Testis (tissue), 3 donors: Measurements from ENCODE around the gene PRMT3. TPM values are rescaled to one million over a fixed set of nuclear protein-coding genes. Genes with fewer than 3 reads are reported as not detected.
"Not testable (repeated sequence)": the region's sequence is repeated elsewhere in the genome, so short reads cannot be mapped to it uniquely, and the experiment has no call there.

Source experiments
- DNase-seq: peaks from one replicate; pipeline ENCODE4 v3.0.0-alpha.2; 2019
- H3K27ac ChIP-seq, 2 donors: fragments of 200-600 bp; sonication (generic); one replicate each; pipeline ENCODE4 v1.5.1; 2019
- H3K27me3 ChIP-seq: fragments of 200-600 bp; sonication (generic); one replicate; pipeline ENCODE4 v1.5.1; 2019
- H3K36me3 ChIP-seq: fragments of 200-600 bp; sonication (generic); one replicate; pipeline ENCODE4 v1.5.1; 2017; ENCODE audit warnings: low read depth; ENCODE audit errors: missing control alignments
- H3K4me1 ChIP-seq: fragments of 200-600 bp; sonication (generic); one replicate; pipeline ENCODE4 v1.5.1; 2019
- H3K4me3 ChIP-seq, 2 donors: fragments of 200-600 bp; sonication (generic); one replicate each; pipeline ENCODE4 v1.5.1; 2017 to 2019
- H3K9me3 ChIP-seq: fragments of 200-600 bp; sonication (generic); one replicate; pipeline ENCODE4 v1.5.1; 2017
- CTCF ChIP-seq, 3 experiments: fragments of 450-650 bp in 2 of 3; fragments of 200-600 bp in 1 of 3; sonication (generic) in 1 of 3; IDR thresholded peaks; one replicate each; pipeline ENCODE4 v1.5.1; 2016 to 2019; ENCODE audit warnings: antibody characterized with exemption in 3 of 3, mild to moderate bottlenecking in 2 of 3, moderate library complexity in 1 of 3
- POLR2A ChIP-seq: fragments of 450-650 bp; IDR thresholded peaks from one replicate; pipeline ENCODE4 v1.6.1; 2017; ENCODE audit warnings: antibody characterized with exemption, mild to moderate bottlenecking, moderate library complexity
- WGBS, 2 donors: methylation state at CpG; one replicate each; pipeline ENCODE4 v1.1.5; 2018; 5-methylcytosine and 5-hydroxymethylcytosine counted together
- intact Hi-C: fragments of 100-400 bp; cut with DNase I; formaldehyde crosslinking; loops from one replicate; pipeline ENCODE4 v1.15.1; 2023; ENCODE audit warnings: low total_unique reads
- polyA plus RNA-seq: library from polyadenylated mRNA; stranded (reverse); fragments of 350-450 nt; fragmentation: Illumina TruSeq; extraction: RNeasy Lipid Tissue Mini Kit (QIAGEN cat#74804); gene quantifications from one replicate; pipeline ENCODE4 v1.2.3, GENCODE V29; 2014; ENCODE audit warnings: low read depth, low replicate concordance; ENCODE audit not compliant: insufficient read depth
- total RNA-seq, 2 donors: library from RNA; depleted of rRNA; stranded (reverse); fragments of >200 nt; gene quantifications; one replicate each; pipeline ENCODE4 v1.2.3, GENCODE V29; 2016

PRMT3 gene
- total and polyA plus RNA-seq, 3 donors from 2014 or later, result 9.1 to 28.0 (median 22.4) TPM

- WGBS, 2 donors, result 95 to 97% methylated on average over 6 of the region's 6 CpGs
These were observed 92.0 kb downstream of the PRMT3 start for GRCh38 chr11:20479513-20479912.

GRCh38 chr11:20483931-20484330 is 96.4 kb downstream of the PRMT3 start:
- no peaks in the 10 kb centered on the region for H3K9me3 ChIP-seq
- no peak overlapping the region for H3K27ac ChIP-seq
- no peak for DNase-seq
- H3K4me3 ChIP-seq, result no peak overlapping the region
- 96 to 97% methylated on average over 1 of the region's 1 CpG for WGBS, 2 donors
- H3K36me3 ChIP-seq, result no peaks in the 10 kb centered on the region
- no peak for TF ChIP-seq CTCF (IDR thresholded peaks at IDR 0.05)
- no peak for TF ChIP-seq POLR2A
- no peaks in the 10 kb centered on the region for H3K27me3 ChIP-seq
- H3K4me1 ChIP-seq, result no peaks in the 10 kb centered on the region
- intact Hi-C loops, result no loop called here

More at GRCh38 chr11:20479513-20479912, 92.0 kb downstream of the PRMT3 start:
- Histone ChIP-seq H3K4me3 (no peak overlapping the region), H3K27ac (no peak overlapping the region), H3K9me3 (no peaks in the 10 kb centered on the region), H3K4me1 (no peaks in the 10 kb centered on the region), H3K36me3 (no peaks in the 10 kb centered on the region), H3K27me3 (no peaks in the 10 kb centered on the region)
- DNase-seq, result no peak
- intact Hi-C loops, result no loop called here
- TF ChIP-seq POLR2A, result no peak
- TF ChIP-seq CTCF (IDR thresholded peaks at IDR 0.05), result no peak

- H3K9me3 ChIP-seq, H3K4me1 ChIP-seq, H3K36me3 ChIP-seq, DNase-seq, H3K27me3 ChIP-seq, H3K27ac ChIP-seq, H3K4me3 ChIP-seq, intact Hi-C loops: not testable (repeated sequence)
- 89 to 91% methylated on average over 1 of the region's 1 CpG for WGBS, 2 donors
These were observed 96.9 kb downstream of the PRMT3 start for GRCh38 chr11:20484416-20484815.

- Histone ChIP-seq H3K27me3 (no peaks in the 10 kb centered on the region), H3K4me1 (no peaks in the 10 kb centered on the region), H3K4me3 (no peak overlapping the region), H3K27ac (no peak overlapping the region), H3K36me3 (no peaks in the 10 kb centered on the region), H3K9me3 (no peaks in the 10 kb centered on the region)
- intact Hi-C loops, result no loop called here
- DNase-seq, result no peak
- WGBS, 2 donors, result 16 to 38% methylated on average over 1 of the region's 1 CpG
- TF ChIP-seq POLR2A (no peak), CTCF (IDR thresholded peaks at IDR 0.05) (no peak)
These were observed 100.8 kb downstream of the PRMT3 start for GRCh38 chr11:20488352-20488751.

GRCh38 chr11:20489948-20490347 is 102.4 kb downstream of the PRMT3 start:
- Histone ChIP-seq H3K4me1 (no peaks in the 10 kb centered on the region), H3K27me3 (no peaks in the 10 kb centered on the region), H3K4me3 (no peak overlapping the region), H3K36me3 (no peaks in the 10 kb centered on the region), H3K27ac (no peak overlapping the region), H3K9me3 (no peaks in the 10 kb centered on the region)
- 86 to 94% methylated on average over 1 of the region's 1 CpG for WGBS, 2 donors
- intact Hi-C loops, result no loop called here
- no peak for TF ChIP-seq CTCF (IDR thresholded peaks at IDR 0.05)
- no peak for TF ChIP-seq POLR2A
- DNase-seq, result no peak
